Measurements from ENCODE around the gene GDI1.

Gene GDI1

GRCh38 chrX:154409222-154409871 lies 27.6 kb upstream of the GDI1 start, which contains the start of gene DNASE1L1:
Gene DNASE1L1 (minus strand): TSS chrX:154409254. CDS start chrX:154405568, 3,686 bp downstream.
- DNase-seq: no peak

GRCh38 chrX:154411981-154412340 lies 25.0 kb upstream of the GDI1 start:
- DNase-seq: peak in 1 of 2 donors; percentile 34

- no peak for DNase-seq
Observed at GRCh38 chrX:154412468-154412867, 24.5 kb upstream of the GDI1 start.

- no peak for DNase-seq
Observed at GRCh38 chrX:154413142-154413541, 23.8 kb upstream of the GDI1 start.

GRCh38 chrX:154417157-154417556 lies 19.8 kb upstream of the GDI1 start:
- DNase-seq: no peak

GRCh38 chrX:154419189-154419588 lies 17.8 kb upstream of the GDI1 start:
- DNase-seq: no peak

GRCh38 chrX:154419688-154420401 lies 17.1 kb upstream of the GDI1 start:
- no peak for DNase-seq

- no peak for DNase-seq
Observed at GRCh38 chrX:154420402-154420756, 16.6 kb upstream of the GDI1 start.

- no peak for DNase-seq
Observed at GRCh38 chrX:154426916-154427770, 9.8 kb upstream of the GDI1 start.

- peak; percentile 77 to 80 for DNase-seq
Observed at GRCh38 chrX:154428176-154429171, 8.5 kb upstream of the GDI1 start, which contains the start of gene ATP6AP1. Gene ATP6AP1 (plus strand): TSS chrX:154428677. CDS start chrX:154428693, 16 bp downstream.

GRCh38 chrX:154429711-154430110 lies 7.2 kb upstream of the GDI1 start:
- no peak for DNase-seq

GRCh38 chrX:154430479-154430878 lies 6.5 kb upstream of the GDI1 start:
- no peak for DNase-seq

- DNase-seq: no peak
Observed at GRCh38 chrX:154430916-154431315, 6.0 kb upstream of the GDI1 start.

- no peak for DNase-seq
Observed at GRCh38 chrX:154431341-154431740, 5.6 kb upstream of the GDI1 start.

- no peak for DNase-seq
Observed at GRCh38 chrX:154432210-154432609, 4.7 kb upstream of the GDI1 start.

- no peak for DNase-seq
Observed at GRCh38 chrX:154433605-154434004, 3.3 kb upstream of the GDI1 start.

GRCh38 chrX:154434394-154435168 lies 2.4 kb upstream of the GDI1 start:
- DNase-seq: no peak

GRCh38 chrX:154435171-154435733 lies 1.7 kb upstream of the GDI1 start:
- DNase-seq: no peak

GRCh38 chrX:154436374-154436982 lies 476 bp upstream of the GDI1 start:
- DNase-seq: peak in 1 of 2 donors; percentile 29

Measured in stimulated activated CD4-positive, alpha-beta T cell treated with anti-CD3 and anti-CD28 coated beads, Interleukin-2, amount 100 ng/mL, for 48 hours (primary cell).